K562 (cell line): ENCODE measurements around the gene CRYBA4. TPM values are rescaled to one million over a fixed set of nuclear protein-coding genes. Genes with fewer than 3 reads are reported as not detected.
A peak's percentile ranks its signal among the peaks of the same experiment; 100 is the strongest.

Experiments used
- CC2D1A ChIP-seq: fragments of 450-650 bp; IDR thresholded peaks from 2 replicates; pipeline ENCODE4 v1.6.1; 2017; ENCODE audit warnings: mild to moderate bottlenecking
- CHAMP1 ChIP-seq: fragments of 450-650 bp; IDR thresholded peaks from 2 replicates; pipeline ENCODE4 v1.6.1; 2016; ENCODE audit warnings: mild to moderate bottlenecking
- CREB1 ChIP-seq, 2 experiments: sonication (generic) in 1 of 2; formaldehyde crosslinking in 1 of 2; IDR thresholded peaks; 2 replicates each; pipeline versions ENCODE4 v1.6.1 to v1.8.0; 2012 to 2022; ENCODE audit warnings: inconsistent platforms in 1 of 2, mild to moderate bottlenecking in 1 of 2, missing genetic modification reagents in 1 of 2, moderate library complexity in 1 of 2
- EWSR1 ChIP-seq: fragments of 450-650 bp; IDR thresholded peaks from 2 replicates; pipeline ENCODE4 v1.6.1; 2018; ENCODE audit warnings: borderline replicate concordance, mild to moderate bottlenecking, low read depth, moderate library complexity; ENCODE audit not compliant: partially characterized antibody
- NR2F6 ChIP-seq: fragments of 450-650 bp; formaldehyde crosslinking; IDR thresholded peaks from 2 replicates; pipeline ENCODE4 v1.4.0; 2020; ENCODE audit warnings: mild to moderate bottlenecking
- SFPQ ChIP-seq: fragments of 200-400 bp; formaldehyde crosslinking; IDR thresholded peaks from 2 replicates; pipeline ENCODE4 v1.6.1; 2017; ENCODE audit warnings: mild to moderate bottlenecking, low read depth, low read length, moderate library complexity
- STAT5B ChIP-seq: fragments of 250-450 bp; sonication (Bioruptor Pico); IDR thresholded peaks from 2 replicates; pipeline ENCODE4 v1.8.0; 2021; ENCODE audit warnings: mild to moderate bottlenecking, inconsistent platforms
- TAF7 ChIP-seq: fragments of 450-650 bp; IDR thresholded peaks from 2 replicates; pipeline ENCODE4 v1.6.1; 2016; ENCODE audit warnings: missing genetic modification characterization, missing compliant biosample characterization
- polyA plus RNA-seq, 8 experiments: library from polyadenylated mRNA; depleted of rRNA in 4 of 8; stranded (reverse) in 5 of 8; unstranded in 3 of 8; fragments of >200 nt; fragmentation: Nextera tagmentation in 2 of 8; fragmentation: Illumina TruSeq in 1 of 8; extraction: Ambion mirVana in 2 of 8; extraction: Trizol in 1 of 8; gene quantifications; 2 replicates each; pipeline versions ENCODE4 v1.2.1 to v1.2.3, GENCODE V29; 2011 to 2014; ENCODE audit warnings: inconsistent platforms in 1 of 8, missing spikeins in 1 of 8
- total RNA-seq, 7 experiments: library from RNA; depleted of rRNA in 6 of 7; stranded (reverse); fragments of >200 nt in 6 of 7; fragmentation: Illumina TruSeq in 2 of 7; extraction: Trizol in 2 of 7; gene quantifications; 2 replicates each; pipeline versions ENCODE4 v1.2.1 to v1.2.3, GENCODE V29; 2011 to 2021; ENCODE audit warnings: low replicate concordance in 1 of 7
- TF ChIP-seq, protein P1 (sequence below): fragments of 450-650 bp; IDR thresholded peaks from 2 replicates; pipeline ENCODE4 v1.6.1; 2016; ENCODE audit warnings: mild to moderate bottlenecking, moderate library complexity

Gene CRYBA4
- total and polyA plus RNA-seq, 9 of the 15 experiments (the other 6 are each of a cell fraction or from before 2014, with no cell fraction given) = 0.59 to 3.3 (median 1.6) TPM

- TF ChIP-seq, protein P1, sequence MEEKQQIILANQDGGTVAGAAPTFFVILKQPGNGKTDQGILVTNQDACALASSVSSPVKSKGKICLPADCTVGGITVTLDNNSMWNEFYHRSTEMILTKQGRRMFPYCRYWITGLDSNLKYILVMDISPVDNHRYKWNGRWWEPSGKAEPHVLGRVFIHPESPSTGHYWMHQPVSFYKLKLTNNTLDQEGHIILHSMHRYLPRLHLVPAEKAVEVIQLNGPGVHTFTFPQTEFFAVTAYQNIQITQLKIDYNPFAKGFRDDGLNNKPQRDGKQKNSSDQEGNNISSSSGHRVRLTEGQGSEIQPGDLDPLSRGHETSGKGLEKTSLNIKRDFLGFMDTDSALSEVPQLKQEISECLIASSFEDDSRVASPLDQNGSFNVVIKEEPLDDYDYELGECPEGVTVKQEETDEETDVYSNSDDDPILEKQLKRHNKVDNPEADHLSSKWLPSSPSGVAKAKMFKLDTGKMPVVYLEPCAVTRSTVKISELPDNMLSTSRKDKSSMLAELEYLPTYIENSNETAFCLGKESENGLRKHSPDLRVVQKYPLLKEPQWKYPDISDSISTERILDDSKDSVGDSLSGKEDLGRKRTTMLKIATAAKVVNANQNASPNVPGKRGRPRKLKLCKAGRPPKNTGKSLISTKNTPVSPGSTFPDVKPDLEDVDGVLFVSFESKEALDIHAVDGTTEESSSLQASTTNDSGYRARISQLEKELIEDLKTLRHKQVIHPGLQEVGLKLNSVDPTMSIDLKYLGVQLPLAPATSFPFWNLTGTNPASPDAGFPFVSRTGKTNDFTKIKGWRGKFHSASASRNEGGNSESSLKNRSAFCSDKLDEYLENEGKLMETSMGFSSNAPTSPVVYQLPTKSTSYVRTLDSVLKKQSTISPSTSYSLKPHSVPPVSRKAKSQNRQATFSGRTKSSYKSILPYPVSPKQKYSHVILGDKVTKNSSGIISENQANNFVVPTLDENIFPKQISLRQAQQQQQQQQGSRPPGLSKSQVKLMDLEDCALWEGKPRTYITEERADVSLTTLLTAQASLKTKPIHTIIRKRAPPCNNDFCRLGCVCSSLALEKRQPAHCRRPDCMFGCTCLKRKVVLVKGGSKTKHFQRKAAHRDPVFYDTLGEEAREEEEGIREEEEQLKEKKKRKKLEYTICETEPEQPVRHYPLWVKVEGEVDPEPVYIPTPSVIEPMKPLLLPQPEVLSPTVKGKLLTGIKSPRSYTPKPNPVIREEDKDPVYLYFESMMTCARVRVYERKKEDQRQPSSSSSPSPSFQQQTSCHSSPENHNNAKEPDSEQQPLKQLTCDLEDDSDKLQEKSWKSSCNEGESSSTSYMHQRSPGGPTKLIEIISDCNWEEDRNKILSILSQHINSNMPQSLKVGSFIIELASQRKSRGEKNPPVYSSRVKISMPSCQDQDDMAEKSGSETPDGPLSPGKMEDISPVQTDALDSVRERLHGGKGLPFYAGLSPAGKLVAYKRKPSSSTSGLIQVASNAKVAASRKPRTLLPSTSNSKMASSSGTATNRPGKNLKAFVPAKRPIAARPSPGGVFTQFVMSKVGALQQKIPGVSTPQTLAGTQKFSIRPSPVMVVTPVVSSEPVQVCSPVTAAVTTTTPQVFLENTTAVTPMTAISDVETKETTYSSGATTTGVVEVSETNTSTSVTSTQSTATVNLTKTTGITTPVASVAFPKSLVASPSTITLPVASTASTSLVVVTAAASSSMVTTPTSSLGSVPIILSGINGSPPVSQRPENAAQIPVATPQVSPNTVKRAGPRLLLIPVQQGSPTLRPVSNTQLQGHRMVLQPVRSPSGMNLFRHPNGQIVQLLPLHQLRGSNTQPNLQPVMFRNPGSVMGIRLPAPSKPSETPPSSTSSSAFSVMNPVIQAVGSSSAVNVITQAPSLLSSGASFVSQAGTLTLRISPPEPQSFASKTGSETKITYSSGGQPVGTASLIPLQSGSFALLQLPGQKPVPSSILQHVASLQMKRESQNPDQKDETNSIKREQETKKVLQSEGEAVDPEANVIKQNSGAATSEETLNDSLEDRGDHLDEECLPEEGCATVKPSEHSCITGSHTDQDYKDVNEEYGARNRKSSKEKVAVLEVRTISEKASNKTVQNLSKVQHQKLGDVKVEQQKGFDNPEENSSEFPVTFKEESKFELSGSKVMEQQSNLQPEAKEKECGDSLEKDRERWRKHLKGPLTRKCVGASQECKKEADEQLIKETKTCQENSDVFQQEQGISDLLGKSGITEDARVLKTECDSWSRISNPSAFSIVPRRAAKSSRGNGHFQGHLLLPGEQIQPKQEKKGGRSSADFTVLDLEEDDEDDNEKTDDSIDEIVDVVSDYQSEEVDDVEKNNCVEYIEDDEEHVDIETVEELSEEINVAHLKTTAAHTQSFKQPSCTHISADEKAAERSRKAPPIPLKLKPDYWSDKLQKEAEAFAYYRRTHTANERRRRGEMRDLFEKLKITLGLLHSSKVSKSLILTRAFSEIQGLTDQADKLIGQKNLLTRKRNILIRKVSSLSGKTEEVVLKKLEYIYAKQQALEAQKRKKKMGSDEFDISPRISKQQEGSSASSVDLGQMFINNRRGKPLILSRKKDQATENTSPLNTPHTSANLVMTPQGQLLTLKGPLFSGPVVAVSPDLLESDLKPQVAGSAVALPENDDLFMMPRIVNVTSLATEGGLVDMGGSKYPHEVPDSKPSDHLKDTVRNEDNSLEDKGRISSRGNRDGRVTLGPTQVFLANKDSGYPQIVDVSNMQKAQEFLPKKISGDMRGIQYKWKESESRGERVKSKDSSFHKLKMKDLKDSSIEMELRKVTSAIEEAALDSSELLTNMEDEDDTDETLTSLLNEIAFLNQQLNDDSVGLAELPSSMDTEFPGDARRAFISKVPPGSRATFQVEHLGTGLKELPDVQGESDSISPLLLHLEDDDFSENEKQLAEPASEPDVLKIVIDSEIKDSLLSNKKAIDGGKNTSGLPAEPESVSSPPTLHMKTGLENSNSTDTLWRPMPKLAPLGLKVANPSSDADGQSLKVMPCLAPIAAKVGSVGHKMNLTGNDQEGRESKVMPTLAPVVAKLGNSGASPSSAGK = no peak
- TF ChIP-seq SFPQ (no peak), CREB1 (IDR thresholded peaks at IDR 0.05) (no peak), CREB1 (CRISPR knock-in tag; IDR thresholded peaks at IDR 0.05) (no peak), CC2D1A (no peak), STAT5B (CRISPR knock-in tag) (no peak), TAF7 (tag) (peak; percentile 33; the same call in 1 of the 2 replicates), CHAMP1 (no peak), EWSR1 (no peak), NR2F6 (CRISPR knock-in tag) (no peak)
Observed at GRCh38 chr22:26672590-26673468, 51.1 kb downstream of the CRYBA4 start (continued).
